Lower leg skin (tissue), 4 donors: ENCODE measurements around the gene RNASEH2C. TPM values are rescaled to one million over a fixed set of nuclear protein-coding genes. Genes with fewer than 3 reads are reported as not detected.

Experiments used
- DNase-seq, 2 donors: peaks; one replicate each; pipeline ENCODE4 v3.0.0-alpha.2; 2019; ENCODE audit warnings: low spot score in 2 of 2
- H3K4me3 ChIP-seq: fragments of 200-600 bp; sonication (generic); 2 replicates; pipeline ENCODE4 v1.5.1; 2017; ENCODE audit warnings: mild to moderate bottlenecking, low read depth; ENCODE audit not compliant: poor library complexity, severe bottlenecking
- POLR2A ChIP-seq, 2 donors: fragments of 450-650 bp; IDR thresholded peaks; one replicate each; pipeline ENCODE4 v1.6.1; 2016 to 2017; ENCODE audit warnings: antibody characterized with exemption in 2 of 2, mild to moderate bottlenecking in 1 of 2, moderate library complexity in 1 of 2
- WGBS, 2 donors: methylation state at CpG; one replicate each; pipeline ENCODE4 v1.1.5; 2018; 5-methylcytosine and 5-hydroxymethylcytosine counted together
- intact Hi-C: fragments of 100-400 bp; cut with DNase I; formaldehyde crosslinking; loops from one replicate; pipeline ENCODE4 v1.15.0; 2023; ENCODE audit warnings: low total_unique reads
- total RNA-seq, 4 donors: library from RNA; depleted of rRNA; stranded (reverse); fragments of >200 nt; gene quantifications; one replicate each; pipeline ENCODE4 v1.1.0, GENCODE V29; 2016
- TF ChIP-seq, protein P1 (sequence below), 3 donors: fragments of 450-650 bp; IDR thresholded peaks; one replicate each; pipeline ENCODE4 v1.5.1; 2016; ENCODE audit warnings: antibody characterized with exemption in 3 of 3, mild to moderate bottlenecking in 3 of 3, moderate library complexity in 2 of 3

Gene RNASEH2C
- total RNA-seq, 4 donors from 2014 or later = 29.7 to 73.7 (median 57.4) TPM

DNA sequence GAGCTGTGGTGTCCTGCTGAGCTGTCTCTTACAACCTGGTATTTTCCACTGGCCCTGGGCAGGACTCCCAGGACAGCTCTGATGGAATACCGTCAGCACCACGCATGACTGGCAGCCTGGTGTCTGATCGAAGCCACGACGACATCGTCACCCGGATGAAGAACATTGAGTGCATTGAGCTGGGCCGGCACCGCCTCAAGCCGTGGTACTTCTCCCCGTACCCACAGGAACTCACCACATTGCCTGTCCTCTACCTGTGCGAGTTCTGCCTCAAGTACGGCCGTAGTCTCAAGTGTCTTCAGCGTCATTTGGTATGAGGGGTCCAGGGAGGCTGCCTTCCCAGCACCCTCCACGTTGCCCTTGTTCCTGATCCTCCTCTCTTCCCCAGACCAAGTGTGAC is 6.2 kb downstream of the RNASEH2C start:
- DNase-seq = peak in 1 of 2 donors; percentile 80
- TF ChIP-seq, protein P1, sequence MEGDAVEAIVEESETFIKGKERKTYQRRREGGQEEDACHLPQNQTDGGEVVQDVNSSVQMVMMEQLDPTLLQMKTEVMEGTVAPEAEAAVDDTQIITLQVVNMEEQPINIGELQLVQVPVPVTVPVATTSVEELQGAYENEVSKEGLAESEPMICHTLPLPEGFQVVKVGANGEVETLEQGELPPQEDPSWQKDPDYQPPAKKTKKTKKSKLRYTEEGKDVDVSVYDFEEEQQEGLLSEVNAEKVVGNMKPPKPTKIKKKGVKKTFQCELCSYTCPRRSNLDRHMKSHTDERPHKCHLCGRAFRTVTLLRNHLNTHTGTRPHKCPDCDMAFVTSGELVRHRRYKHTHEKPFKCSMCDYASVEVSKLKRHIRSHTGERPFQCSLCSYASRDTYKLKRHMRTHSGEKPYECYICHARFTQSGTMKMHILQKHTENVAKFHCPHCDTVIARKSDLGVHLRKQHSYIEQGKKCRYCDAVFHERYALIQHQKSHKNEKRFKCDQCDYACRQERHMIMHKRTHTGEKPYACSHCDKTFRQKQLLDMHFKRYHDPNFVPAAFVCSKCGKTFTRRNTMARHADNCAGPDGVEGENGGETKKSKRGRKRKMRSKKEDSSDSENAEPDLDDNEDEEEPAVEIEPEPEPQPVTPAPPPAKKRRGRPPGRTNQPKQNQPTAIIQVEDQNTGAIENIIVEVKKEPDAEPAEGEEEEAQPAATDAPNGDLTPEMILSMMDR (IDR thresholded peaks at IDR 0.05) = no peak
- no peak for TF ChIP-seq POLR2A (IDR thresholded peaks at IDR 0.05)
- no peak overlapping the region for H3K4me3 ChIP-seq
- intact Hi-C loops = loop anchor here (10.0 kb wide), 1 partner anchor 60 kb away; no protein-coding TSS in a partner anchor
- 88 to 94% methylated on average over 16 of the region's 16 CpGs for WGBS, 2 donors

DNA sequence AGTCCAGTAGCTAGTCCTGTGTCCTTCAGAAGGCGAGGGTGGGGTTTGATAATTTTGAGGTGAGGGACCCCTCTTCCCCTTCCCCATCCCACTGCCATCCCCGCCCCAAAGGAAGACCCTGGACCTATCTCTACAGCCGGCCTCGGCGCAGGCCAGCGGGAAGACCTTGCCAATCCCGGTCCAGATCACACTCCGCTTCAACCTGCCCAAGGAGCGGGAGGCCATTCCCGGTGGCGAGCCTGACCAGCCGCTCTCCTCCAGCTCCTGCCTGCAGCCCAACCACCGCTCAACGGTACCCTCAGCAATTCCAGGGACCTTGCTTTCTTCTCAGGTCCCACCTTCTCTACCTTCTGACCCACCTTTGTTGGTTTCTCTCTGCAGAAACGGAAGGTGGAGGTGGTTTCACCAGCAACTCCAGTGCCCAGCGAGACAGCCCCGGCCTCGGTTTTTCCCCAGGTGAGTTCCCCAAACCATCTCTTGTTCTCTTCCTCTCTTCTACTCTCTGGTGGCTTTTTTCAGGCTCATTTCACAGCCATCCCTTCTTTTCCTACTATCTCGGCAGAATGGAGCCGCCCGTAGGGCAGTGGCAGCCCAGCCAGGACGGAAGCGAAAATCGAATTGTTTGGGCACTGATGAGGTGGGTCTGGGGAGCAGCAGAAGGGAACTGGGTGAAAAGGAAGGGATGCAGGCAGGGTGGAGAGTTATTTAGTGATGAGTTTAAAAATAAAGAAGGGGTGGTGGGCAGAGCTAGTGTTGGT is 7.2 kb downstream of the RNASEH2C start:
- WGBS, 2 donors = 94% methylated on average over 24 of the region's 24 CpGs
- intact Hi-C loops = loop anchor here (10.0 kb wide), 1 partner anchor 61 kb away; no protein-coding TSS in a partner anchor
- TF ChIP-seq, protein P1 (IDR thresholded peaks at IDR 0.05) = no peak
- TF ChIP-seq POLR2A (IDR thresholded peaks at IDR 0.05) = no peak

DNA sequence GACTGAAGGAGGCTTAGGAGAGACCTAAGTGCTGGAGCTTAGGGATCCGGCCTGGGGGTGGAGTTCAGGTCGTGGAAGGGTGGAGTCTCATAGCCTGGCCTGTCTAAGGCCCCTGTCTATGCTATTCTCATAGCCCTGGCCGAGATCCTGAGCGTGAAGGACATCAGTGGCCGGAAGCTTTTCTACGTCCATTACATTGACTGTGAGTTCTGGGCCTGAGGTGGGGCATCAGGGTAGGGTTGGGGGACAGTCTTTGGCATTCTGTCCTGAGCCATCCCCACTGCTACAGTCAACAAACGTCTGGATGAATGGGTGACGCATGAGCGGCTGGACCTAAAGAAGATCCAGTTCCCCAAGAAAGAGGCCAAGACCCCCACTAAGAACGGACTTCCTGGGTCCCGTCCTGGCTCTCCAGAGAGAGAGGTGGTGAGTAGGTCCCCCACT is 7.9 kb downstream of the RNASEH2C start:
- intact Hi-C loops = loop anchor here (10.0 kb wide), 1 partner anchor 62 kb away; no protein-coding TSS in a partner anchor
- TF ChIP-seq, protein P1 (IDR thresholded peaks at IDR 0.05) = no peak
- TF ChIP-seq POLR2A (IDR thresholded peaks at IDR 0.05) = no peak
- 34 to 36% methylated on average over 11 of the region's 11 CpGs for WGBS, 2 donors
- DNase-seq = no peak
- H3K4me3 ChIP-seq = peak overlapping the region; percentile 52

More for the DNA sequence above, 7.2 kb downstream of the RNASEH2C start:
- DNase-seq = peak in 1 of 2 donors; percentile 83
- H3K4me3 ChIP-seq = no peak overlapping the region

DNA sequence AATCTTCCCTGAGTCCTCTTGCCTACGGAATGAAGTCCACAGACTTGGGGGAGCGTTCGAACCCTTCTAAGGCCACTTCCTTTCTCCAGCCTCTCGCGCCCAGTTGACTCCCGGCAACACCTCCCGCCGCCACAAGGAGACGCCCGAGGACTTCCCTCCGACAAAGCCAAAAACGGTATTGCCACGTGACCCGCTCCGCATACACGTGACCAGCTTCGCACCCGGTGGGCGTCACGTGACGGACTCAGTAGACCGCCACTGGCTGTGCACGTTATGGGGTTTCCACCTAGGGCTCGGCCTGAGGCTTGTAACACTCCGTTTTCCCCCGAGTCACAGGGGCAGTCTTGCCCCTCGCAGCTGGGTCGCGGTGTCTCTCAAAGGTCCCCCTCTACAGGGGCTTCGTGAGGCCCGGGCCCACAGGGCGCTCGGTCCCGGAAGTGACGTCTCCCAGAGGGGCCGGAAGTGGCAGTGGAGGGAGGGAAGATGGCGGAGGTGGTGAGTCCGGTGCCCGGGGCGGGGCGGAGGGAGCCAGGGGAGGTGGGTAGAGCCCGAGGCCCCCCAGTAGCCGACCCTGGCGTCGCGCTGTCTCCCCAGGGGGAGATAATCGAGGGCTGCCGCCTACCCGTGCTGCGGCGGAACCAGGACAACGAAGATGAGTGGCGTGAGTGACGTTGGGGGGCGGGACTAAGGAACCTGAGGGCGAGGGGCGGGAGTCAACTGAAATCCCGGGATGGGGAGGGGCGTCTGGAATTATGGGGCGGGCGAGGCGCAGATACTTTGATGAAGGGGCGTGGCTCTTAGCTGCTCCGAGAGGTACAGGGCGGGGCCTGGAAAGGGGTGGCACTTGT is 8.6 kb downstream of the RNASEH2C start, which contains the start of gene KAT5:
KAT5 (plus strand) TSS at position 468 of the 848 bp plus-strand sequence; CDS start at position 484, 16 bp downstream.
- peak; percentile 99 to 100 for DNase-seq
- intact Hi-C loops = loop anchor here (10.0 kb wide), 1 partner anchor 63 kb away; no protein-coding TSS in a partner anchor
- peak in 1 of 2 donors; percentile 74 for TF ChIP-seq POLR2A (IDR thresholded peaks at IDR 0.05)
- TF ChIP-seq, protein P1 (IDR thresholded peaks at IDR 0.05) = peak in 2 of 3 donors; percentile 95 to 100
- 0% methylated on average over 61 to 65 of the region's 65 CpGs for WGBS, 2 donors
- H3K4me3 ChIP-seq = peak within 1 kb of the TSS; percentile 52

DNA sequence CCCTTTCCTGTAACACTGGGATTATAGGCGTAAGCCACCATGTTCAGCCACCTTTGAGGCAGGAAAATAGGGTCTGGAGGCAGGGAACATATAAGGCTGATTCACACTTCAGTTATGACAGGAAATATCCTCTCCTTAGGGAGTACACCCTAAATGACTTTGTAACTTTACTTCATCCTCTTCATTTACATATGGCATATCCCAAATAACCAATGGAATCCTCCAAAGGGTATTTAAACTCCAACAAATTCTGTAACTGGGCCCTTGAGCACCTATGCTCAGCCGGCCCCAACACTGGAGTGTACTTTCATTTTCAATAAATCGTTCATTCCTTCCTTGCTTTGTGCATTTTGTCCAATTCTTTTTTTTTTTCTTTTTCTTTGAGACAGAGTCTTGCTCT is 10.2 kb downstream of the RNASEH2C start:
- TF ChIP-seq POLR2A (IDR thresholded peaks at IDR 0.05) = no peak
- TF ChIP-seq, protein P1 (IDR thresholded peaks at IDR 0.05) = no peak
- DNase-seq = no peak
- WGBS, 2 donors = 73 to 79% methylated on average over 3 of the region's 3 CpGs
- intact Hi-C loops = loop anchor here (10.0 kb wide), 1 partner anchor 64 kb away; no protein-coding TSS in a partner anchor
- no peak overlapping the region for H3K4me3 ChIP-seq
